Stimulated activated CD8-positive, alpha-beta memory T cell treated with anti-CD3 and anti-CD28 coated beads, Interleukin-2, amount 100 ng/mL, for 48 hours (primary cell): ENCODE measurements around the gene STUB1.
"Not testable (repeated sequence)": the region's sequence is repeated elsewhere in the genome, so short reads cannot be mapped to it uniquely, and the experiment has no call there.

Experiments
- DNase-seq, 2 donors: peaks; one replicate each; pipeline ENCODE4 v3.0.0-alpha.2; 2020; ENCODE audit warnings: low read depth in 2 of 2

The STUB1 gene

DNA sequence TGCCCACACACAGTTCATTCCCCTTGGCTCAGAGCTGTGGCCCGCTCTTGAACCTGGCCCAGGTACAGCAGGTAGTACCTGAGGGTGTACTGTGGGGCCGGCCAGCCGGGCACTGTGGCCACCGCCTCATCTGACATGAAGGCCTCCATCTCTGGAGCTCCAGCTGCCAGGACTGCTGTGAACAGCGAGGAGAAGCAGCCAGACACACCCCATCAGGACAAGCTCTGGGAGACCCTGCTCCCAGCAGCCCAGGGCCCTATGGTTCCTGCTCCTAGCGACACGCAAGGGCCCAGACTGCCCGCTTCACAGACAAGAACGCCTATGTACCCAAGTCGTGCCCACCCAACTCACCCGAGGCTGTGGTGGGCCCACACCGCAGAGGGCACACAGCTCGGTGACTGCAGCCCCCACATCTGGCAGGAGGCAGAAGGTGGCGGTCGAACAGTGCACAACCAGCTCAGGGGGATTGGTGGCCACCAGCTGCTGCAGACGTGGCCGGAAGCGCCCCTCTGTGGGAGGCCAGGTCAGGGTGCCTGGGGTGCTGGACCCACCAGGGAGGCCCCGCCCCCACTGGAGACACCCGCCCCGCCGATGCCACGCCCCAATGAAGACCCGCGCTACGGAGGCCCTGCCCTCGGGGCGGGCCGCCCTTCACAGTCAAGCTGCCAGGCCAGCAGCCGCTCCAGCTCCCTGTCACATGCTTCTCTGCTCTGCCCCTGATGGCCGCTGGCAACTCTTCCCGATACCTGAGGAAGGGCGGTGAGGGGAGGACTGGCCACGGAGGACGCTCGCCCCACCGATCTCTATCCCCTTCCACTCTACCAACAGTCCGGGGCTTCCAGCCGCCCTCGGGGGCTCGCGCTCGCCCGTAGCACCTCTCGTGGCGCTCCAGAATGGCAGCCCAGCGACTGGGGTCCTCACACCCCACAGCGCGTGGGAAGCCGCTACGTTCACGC, 1.1 kb upstream of the STUB1 start:
- DNase-seq, result peak; percentile 40 to 59

DNA sequence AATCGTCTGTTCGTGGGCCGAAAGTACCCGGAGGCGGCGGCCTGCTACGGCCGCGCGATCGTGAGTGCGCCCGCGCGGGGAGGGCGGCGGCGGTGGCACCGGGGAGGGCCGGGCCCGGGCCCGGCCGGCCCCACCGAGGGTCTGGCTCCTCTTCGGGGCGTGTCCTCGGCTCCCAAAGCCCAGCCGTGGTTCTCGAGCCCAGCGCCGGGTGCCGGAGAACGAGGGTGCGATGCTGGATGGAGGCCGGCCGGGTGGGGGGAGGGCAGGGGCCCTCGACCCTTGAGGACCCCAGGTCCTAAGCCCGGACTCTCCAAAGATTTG, 375 bp downstream of the STUB1 start:
- DNase-seq, result no peak

DNA sequence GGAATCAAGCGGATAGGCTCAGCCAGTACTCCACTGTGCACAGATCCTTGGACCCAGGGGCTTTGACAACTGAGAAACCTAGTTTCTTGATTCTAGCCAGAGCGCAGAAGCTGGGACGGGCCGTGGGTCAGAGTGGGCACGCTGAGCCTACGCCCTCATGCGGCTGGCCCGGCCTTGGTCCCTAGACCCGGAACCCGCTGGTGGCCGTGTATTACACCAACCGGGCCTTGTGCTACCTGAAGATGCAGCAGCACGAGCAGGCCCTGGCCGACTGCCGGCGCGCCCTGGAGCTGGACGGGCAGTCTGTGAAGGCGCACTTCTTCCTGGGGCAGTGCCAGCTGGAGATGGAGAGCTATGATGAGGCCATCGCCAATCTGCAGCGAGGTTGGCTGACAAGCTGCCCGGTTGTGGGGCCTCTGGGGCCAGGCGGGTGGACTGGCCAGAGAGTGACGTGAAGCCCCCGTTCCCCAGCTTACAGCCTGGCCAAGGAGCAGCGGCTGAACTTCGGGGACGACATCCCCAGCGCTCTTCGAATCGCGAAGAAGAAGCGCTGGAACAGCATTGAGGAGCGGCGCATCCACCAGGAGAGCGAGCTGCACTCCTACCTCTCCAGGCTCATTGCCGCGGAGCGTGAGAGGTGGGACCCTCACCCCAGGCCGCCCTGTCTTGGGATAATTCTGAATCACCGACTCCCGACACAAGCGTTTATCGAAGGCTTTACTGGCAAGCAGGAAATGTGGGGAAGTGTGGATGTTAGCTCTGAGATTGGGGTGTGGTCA, 946 bp downstream of the STUB1 start:
- DNase-seq, result no peak

DNA sequence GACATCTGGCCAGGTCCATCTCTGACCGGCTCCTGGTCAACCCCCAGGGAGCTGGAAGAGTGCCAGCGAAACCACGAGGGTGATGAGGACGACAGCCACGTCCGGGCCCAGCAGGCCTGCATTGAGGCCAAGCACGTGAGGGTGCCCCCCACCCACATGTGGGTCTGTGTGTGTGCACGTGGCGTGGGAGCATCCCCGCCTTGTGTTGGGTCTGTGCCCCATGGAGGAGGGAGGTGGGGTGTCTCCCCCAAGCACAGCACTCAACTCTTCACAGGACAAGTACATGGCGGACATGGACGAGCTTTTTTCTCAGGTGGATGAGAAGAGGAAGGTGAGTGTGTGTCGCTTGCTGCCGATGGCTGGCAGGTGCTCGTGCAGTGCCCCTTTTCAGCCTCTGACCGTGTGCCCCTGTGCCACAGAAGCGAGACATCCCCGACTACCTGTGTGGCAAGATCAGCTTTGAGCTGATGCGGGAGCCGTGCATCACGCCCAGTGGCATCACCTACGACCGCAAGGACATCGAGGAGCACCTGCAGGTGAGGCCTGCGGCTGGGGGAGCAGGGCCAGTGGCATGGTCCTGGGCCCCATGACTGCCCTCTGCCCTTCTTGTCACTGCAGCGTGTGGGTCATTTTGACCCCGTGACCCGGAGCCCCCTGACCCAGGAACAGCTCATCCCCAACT, 1.7 kb downstream of the STUB1 start:
- DNase-seq, result no peak

DNA sequence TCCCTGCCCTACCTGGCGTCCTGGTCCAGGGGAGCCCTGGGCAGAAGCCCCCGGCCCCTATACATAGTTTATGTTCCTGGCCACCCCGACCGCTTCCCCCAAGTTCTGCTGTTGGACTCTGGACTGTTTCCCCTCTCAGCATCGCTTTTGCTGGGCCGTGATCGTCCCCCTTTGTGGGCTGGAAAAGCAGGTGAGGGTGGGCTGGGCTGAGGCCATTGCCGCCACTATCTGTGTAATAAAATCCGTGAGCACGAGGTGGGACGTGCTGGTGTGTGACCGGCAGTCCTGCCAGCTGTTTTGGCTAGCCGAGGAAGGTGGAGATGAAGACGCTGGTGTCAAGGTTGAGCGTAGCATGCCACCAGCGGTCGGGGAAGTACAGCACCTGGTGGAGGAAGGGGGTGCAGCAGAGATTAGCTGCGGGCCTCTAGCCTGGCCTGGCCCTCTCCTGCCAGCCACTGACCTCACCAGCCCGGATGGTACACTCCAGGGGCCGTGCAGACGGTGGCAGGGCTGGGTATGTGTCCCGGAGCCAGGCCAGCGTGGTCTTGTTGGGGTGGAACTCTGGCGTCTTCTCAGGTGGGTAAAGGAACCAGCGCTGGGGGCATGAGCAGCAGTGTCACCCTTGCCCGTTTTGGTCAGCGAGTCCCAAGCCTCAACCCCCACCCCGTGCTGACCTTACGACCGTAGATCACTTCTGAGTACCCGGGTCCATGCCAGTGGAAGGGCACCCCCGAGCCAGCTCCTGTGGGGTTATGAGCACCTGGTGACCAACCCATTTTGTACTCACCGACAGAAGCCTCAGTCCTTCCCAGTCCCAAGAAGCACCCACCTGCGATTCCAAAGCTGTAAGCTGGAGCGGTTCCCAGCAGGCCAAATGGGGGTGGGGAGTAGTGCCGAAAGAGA, 2.5 kb downstream of the STUB1 start:
- DNase-seq, result no peak

DNA sequence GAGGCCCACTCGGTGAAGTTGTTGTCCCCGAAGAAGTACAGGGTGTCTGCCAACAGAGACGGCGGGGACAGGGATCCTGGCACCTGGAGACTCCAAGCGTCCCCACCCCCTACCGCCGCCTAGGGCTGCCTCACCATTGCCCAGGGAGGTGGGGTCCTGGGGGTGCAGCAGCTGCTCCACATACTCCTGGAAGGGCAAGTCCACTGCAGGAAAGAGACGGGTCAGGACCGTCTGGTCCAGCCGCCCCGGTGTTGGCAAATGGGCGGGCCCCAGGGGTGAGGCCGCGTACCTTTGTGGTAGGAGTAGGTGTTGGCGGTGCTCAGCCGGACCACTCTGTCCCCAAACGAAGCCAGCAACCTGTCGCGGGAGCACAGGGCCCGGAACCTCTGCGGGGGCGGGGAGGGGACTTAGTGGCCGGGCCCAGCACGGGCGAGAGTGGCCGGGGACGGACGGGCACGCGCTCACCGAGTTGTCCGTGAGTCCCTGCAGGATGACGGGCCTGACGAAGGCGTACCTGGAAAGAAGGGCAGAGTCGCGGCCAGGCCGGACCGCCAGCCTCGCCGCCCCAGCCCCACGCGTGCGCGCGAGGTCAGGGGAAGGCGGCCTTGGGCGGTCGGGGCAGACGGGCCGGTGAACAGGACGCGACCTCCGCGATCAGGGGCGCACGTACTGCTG, 3.3 kb downstream of the STUB1 start:
- no peak for DNase-seq

DNA sequence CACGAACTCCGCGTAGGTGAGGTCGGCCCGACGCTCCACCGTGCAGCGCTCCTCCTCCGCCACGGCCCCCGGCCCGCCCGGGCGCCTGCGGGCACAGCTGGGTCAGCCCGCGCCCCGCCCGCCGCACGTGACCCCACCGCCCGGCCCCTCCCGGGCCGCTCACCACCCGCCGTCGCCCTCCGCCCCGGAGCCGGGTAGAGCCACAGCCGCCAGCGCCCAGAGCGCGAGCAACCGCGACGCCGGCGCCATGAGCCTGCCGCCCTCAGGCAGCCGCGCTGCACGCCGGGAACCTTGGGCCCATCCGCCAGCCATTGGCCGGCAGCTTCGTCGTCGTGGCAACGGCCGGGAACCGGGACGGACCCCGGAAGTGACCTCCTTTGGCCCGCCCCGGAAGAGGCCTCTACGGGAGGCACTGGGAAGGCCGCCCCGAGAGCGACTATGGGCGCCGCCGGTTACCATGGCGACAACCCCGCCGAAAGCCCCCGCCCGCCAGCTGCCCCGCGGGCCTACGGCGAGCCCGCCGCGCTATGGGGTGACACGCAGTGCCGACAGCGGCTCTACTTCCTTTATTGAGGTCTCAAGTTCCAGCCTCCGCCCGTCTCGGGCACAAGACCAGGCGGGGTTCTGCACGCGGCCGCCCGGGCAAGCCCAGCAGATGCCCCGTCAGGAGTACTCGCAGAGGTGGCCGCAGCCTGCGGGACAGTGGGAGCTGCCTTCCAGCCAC, 4.0 kb downstream of the STUB1 start, which contains the start of gene JMJD8:
TSS of gene JMJD8 (minus strand) at position 264 of the 724 bp plus-strand sequence. CDS start at position 249, 15 bp downstream.
- DNase-seq, result peak; percentile 94 to 97

DNA sequence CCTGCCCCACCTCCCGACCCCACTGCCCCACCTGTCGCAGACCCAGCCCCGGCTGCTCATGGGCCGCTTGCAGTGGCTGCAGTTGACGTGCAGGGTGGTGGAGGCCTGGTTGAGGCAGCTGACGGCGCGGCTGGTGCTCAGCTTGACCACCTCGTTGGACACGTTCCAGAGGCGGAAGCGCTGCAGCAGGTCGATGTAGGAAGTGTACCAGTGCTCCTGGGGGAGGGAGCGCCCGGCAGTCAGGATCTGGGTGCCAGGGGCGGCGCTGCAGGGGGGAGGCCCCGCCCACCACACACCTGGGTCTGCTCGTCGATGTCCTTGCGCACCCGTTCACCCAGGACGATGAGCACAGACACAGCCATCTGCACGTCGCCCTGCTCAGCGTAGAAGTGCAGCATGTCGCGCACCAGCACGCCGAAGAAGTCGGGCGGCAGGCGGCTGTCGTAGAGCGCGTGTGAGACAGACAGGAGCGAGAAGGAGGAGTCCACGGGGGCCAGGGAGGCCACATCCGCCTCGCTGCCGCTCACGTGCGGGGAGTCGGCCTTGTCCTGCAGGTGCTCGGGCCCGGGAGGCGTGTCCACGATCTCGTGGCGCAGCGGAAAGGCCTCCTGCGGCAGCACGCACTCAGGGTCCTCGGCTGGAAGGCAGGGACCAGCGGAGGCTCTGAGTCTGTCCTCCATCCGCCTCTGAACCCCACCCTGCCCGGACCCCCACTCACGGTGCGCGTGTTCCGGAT, 4.9 kb downstream of the STUB1 start:
- DNase-seq, result no peak

DNA sequence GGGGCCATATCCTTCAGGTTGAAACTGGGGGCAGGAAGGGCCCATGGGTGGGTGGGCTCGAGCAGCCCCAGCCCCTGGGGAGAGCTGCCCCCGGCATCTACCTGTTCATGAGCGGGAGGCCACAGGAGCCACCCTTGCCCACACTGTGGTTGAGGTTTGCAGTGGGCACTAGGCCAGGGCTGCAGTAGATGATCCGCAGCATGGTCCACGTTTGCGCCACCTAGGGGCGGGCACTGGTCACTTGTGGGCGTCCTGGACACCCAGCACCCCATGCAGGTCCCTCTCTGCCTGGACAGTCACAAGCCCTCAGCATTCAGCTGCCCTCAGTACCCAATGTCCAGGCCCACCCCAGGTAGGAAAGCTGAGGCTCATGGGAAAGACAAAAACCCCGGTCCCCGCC, 5.8 kb downstream of the STUB1 start:
- DNase-seq, result no peak

DNA sequence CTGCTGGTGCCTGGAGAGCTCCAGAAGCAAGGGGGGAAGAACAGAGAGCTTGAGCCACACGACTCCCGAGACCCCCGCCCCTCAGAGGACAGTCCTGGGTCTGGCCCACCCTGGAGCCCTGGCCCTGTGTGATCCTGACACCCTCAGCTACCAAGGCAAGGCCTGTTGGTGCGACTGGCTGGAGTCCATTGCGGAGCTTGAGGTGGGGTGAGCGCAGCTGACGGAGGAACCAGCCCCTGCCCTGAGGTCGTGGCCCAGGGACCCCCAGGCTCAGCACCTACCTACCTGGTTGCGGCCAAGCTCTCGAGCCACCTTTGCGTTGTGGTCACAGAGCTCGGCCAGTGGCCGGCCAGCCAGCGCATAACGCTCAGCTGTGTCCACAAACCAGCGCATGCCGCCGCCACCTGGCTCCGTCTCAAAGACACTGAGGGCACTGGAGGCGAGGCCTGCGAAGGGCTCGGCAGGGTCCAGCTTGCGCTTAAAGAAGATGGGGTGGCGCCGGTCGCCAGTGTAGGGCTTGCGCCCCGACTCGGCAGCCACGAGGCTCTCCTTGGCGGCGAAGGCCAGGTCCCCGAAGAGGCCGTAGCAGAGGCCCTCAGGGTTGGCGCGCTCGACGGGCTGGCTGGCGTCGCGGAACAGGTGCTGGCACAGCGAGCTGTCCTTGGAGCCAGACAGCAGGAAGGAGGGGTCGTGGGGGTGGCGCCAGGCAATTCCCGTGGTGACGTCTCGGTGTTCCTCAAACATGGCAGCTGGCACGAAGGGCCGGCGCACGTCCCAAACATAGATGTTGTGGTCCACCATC, 6.5 kb downstream of the STUB1 start:
- DNase-seq, result no peak

DNA sequence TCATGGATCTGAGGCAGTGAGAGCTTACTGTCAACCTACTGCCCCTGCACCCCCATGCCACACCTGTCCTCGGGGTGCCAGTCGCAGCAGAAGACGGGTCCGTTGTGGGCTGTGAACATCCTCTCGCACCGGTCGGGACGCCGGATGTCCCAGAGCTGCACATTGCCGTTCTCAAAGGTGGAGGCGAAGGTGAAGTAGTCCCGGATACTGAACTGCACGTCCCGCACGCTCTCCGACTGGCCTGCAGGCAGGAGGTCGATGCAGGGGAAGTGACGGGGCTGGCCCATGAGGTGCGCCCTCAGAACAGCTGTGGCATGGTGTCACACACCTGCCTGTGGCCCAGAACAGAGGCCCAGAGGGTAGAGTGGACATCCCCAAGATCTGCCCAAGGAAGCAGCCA, 7.3 kb downstream of the STUB1 start:
- no peak for DNase-seq

DNA sequence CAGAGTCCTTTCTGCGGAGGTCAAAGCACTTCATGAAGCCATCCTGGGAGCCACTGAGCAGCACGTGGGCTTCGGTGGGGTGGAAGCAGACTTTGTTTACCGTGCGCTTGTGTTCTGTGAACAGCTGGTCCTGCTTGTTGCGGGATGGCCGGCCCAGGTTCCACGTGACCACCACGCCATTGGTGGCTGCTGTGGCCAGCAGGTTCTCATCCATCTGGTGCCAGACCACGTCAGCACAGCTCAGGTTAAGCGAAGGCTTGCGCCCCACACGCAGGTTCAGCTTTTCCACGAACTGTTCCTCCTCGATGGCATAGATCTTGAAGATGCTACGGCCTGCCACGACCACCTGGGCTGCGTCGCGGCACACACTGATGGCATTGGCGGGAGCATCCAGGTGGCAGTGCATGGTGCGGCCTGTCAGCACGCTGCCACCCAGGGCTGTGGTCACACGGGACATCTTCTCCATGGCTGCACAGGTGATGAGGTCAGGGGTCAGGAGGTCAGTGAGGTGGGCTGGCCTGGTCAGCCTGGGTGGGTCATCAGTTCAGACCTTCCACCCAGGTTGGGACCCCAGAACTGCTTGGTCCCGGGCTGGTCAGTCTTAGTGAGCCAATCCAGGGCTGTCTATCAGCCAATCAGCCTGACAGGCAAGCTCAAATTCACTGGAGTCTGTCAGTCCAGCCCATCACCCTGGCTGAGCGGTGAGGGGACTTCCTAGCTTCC, 9.1 kb downstream of the STUB1 start:
- no peak for DNase-seq

DNA sequence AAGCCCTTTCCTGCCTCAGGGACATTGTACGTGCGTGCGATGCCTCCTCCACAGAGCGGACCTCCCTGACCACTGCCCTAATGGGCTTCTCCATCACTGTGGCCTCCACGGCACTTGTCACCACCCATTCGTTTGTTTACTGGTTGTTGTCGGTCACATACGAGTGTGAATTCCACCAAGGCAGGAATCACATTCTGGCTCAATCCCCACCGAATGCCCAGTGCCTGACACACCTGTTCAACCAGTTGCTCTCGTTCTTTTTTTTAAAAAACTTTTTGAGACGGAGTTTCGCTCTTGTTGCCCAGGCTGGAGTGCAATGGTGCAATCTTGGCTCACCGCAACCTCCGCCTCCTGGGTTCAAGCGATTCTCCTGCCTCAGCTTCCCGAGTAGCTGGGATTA, 11.0 kb downstream of the STUB1 start:
- DNase-seq, result not testable (repeated sequence)

DNA sequence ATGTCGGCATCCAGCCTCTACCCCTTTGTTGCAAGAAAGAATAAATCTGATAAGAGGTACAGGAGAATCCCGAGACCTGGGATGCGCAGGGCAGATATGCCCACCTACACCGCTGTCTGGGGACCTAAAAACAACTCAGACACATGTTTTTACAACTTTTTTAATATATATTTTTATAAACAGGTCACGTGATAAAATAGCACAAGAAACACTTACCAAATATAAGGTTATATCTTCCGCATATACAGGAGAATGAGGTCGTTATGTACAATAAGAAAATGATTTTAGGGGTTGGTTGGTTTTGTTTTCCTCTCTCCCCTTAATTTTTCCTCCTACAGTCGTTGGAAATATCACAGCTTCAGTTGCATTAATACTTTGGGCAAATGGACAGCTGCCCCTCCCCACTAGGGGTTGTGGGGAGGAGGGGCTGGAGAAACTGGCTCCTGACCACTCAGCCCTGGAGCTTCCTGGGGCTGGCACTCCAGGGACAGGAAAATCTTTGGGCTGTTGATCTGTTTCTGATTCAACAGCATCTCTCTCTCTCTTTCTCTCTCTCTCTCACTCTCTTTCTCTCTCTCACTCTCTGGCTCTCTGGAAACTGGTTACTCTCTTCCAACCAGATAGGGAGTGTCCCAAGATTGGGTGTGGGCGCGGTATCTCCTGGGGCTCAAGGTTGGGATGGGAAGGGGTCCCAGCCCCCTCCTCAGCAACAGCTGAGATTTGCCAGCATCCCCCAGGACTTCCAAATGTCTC, 12.3 kb downstream of the STUB1 start:
- no peak for DNase-seq

DNA sequence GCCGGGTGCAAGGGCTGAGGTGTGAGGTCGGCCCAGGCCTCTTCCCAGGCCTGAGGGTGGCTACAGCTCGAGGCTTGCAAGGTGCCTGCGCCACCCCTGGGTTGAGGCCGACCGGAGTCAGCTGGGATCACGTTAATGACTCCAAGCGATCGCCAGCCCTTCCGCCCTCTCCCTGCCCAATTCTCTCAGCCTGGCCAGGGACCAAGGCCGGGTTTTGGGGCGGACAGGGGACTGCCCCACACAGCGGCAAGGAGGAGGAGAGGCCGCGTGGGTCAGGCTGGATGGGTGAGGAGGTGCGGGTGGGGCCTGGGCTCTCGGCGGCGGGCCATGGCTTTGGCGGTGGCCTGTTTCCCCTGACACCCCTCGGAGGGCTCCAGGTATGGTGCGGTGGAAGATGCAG, 13.2 kb downstream of the STUB1 start:
- no peak for DNase-seq

DNA sequence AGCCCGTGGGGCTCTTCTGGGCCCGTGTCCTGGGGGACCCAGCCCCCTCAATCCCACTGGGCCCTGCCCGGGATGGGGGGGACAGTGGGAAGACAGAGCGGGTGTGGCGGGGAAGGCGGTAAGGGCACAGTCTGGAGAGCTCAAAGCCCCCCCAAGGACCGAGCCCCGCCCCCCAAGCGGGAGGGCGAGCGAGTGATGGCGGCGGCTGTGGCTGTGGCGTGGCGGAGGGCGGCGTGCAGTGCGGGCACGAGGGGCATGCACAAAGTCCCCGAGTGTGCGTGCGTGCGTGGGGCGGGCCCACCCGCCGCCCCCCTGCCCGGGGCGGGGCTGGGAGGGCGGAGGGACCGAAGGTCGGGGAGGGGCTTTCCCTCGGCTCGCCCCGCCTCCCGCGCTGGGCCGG, 13.6 kb downstream of the STUB1 start:
- DNase-seq, result no peak
